ENCODE measurements around the gene KLHDC8B. TPM values are rescaled to one million over a fixed set of nuclear protein-coding genes. Genes with fewer than 3 reads are reported as not detected.

The KLHDC8B gene
- total and polyA plus RNA-seq, 9 of the 15 experiments (the other 6 are each of a cell fraction or from before 2014, with no cell fraction given): 6.9 to 34.8 (median 25.2) TPM

DNA sequence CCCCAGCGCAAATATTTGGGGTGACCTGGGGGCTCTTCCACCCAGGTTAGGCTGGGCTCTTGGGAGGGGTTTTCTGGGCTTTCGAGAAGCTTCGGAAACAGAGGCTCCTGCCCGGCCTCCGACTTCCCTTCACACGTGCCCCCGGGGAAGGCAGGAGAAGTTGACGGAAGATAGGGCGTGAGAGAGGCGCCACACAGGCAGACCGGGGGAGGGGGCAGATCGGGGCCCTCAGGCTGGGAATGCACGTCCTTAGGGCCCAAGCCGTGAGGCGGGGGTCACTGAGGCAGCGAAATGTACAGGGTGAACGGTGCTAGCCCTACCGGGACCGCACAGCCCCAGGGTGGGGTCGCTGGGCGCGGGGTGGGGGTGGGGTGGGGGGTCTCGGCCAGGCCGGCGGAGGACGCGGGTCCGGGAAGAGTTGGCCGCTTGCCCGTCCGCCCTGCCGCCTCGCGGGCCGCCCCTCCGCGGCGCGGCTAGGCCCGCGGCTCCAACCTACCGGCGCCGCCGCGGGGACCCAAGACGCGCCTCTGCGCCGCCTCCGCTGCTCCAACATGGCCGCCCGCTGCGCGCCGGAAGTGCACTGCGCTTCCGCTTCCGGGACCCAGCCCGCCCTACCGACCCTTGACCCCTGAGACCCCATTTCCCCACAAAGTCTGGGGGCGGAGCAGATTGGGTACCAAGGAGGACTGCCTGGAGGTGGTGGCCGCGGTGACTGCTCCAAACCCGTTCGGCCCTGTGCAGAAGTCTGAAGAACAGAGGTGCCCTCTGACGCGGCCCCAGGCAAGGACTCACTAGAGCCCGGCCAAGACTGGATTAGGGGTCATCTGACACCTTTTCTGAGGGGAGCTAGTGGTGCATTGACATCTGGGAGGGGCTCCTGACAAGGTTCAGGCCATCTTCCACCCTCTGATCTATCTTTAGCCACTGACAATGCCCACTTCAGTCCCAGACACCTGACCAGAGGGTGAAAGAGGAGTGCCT, 5.3 kb upstream of the KLHDC8B start, which contains the start of gene CCDC71:
TSS of gene CCDC71 (minus strand) at position 561 of the 981 bp plus-strand sequence. CDS start 2,123 bp downstream, outside the sequence.
- peak; percentile 73 for FAIRE-seq
- in situ Hi-C loops (cut with MboI): loop anchor here (25.0 kb wide), 1 partner anchor 271 kb away; the partner anchor contains the start of gene NICN1
- TF ChIP-seq ETV1 (tag; conservative IDR thresholded peaks at IDR 0.05; ENCODE audit: low read depth): peak; percentile 56
- TF ChIP-seq FOXA3 (CRISPR knock-in tag; conservative IDR thresholded peaks at IDR 0.05 in 1 of 2, IDR thresholded peaks at IDR 0.05 in 1 of 2): peak in 1 of 2 experiments; percentile 52; a peak in 1 of 4 replicates
- 0 out of 2 replicates have a peak, but pooled peaks have one; percentile 36 for TF ChIP-seq ADNP (tag; IDR thresholded peaks at IDR 0.05)
- TF ChIP-seq ZNF311 (CRISPR knock-in tag; IDR thresholded peaks at IDR 0.05): 0 out of 2 replicates have a peak, but pooled peaks have one; percentile 47
- peak; percentile 90 for TF ChIP-seq ELF1 (tag; IDR thresholded peaks at IDR 0.05)
- TF ChIP-seq, protein P1, sequence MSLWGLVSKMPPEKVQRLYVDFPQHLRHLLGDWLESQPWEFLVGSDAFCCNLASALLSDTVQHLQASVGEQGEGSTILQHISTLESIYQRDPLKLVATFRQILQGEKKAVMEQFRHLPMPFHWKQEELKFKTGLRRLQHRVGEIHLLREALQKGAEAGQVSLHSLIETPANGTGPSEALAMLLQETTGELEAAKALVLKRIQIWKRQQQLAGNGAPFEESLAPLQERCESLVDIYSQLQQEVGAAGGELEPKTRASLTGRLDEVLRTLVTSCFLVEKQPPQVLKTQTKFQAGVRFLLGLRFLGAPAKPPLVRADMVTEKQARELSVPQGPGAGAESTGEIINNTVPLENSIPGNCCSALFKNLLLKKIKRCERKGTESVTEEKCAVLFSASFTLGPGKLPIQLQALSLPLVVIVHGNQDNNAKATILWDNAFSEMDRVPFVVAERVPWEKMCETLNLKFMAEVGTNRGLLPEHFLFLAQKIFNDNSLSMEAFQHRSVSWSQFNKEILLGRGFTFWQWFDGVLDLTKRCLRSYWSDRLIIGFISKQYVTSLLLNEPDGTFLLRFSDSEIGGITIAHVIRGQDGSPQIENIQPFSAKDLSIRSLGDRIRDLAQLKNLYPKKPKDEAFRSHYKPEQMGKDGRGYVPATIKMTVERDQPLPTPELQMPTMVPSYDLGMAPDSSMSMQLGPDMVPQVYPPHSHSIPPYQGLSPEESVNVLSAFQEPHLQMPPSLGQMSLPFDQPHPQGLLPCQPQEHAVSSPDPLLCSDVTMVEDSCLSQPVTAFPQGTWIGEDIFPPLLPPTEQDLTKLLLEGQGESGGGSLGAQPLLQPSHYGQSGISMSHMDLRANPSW (CRISPR knock-in tag; IDR thresholded peaks at IDR 0.05): no peak
- TF ChIP-seq NRF1 (conservative IDR thresholded peaks at IDR 0.05 in 1 of 2, IDR thresholded peaks at IDR 0.05 in 1 of 2): peak; percentile 57 to 66
- no peak for TF ChIP-seq ZC3H8 (IDR thresholded peaks at IDR 0.05)
- TF ChIP-seq, protein P2, sequence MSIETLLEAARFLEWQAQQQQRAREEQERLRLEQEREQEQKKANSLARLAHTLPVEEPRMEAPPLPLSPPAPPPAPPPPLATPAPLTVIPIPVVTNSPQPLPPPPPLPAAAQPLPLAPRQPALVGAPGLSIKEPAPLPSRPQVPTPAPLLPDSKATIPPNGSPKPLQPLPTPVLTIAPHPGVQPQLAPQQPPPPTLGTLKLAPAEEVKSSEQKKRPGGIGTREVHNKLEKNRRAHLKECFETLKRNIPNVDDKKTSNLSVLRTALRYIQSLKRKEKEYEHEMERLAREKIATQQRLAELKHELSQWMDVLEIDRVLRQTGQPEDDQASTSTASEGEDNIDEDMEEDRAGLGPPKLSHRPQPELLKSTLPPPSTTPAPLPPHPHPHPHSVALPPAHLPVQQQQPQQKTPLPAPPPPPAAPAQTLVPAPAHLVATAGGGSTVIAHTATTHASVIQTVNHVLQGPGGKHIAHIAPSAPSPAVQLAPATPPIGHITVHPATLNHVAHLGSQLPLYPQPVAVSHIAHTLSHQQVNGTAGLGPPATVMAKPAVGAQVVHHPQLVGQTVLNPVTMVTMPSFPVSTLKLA (conservative IDR thresholded peaks at IDR 0.05): peak; percentile 31 to 63; a peak in 1 of 4 replicates
- TF ChIP-seq, protein P3, sequence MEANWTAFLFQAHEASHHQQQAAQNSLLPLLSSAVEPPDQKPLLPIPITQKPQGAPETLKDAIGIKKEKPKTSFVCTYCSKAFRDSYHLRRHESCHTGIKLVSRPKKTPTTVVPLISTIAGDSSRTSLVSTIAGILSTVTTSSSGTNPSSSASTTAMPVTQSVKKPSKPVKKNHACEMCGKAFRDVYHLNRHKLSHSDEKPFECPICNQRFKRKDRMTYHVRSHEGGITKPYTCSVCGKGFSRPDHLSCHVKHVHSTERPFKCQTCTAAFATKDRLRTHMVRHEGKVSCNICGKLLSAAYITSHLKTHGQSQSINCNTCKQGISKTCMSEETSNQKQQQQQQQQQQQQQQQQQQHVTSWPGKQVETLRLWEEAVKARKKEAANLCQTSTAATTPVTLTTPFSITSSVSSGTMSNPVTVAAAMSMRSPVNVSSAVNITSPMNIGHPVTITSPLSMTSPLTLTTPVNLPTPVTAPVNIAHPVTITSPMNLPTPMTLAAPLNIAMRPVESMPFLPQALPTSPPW (CRISPR knock-in tag; IDR thresholded peaks at IDR 0.05): peak; percentile 55
- no peak for TF ChIP-seq ETS2 (tag; IDR thresholded peaks at IDR 0.05; ENCODE audit: borderline replicate concordance, poor library complexity, severe bottlenecking)
- TF ChIP-seq MTA1 (IDR thresholded peaks at IDR 0.05; ENCODE audit: borderline replicate concordance): 0 out of 2 replicates have a peak, but pooled peaks have one; percentile 55
- 0 out of 2 replicates have a peak, but pooled peaks have one; percentile 40 for TF ChIP-seq ZNF583 (CRISPR knock-in tag; IDR thresholded peaks at IDR 0.05)
- TF ChIP-seq NFRKB (IDR thresholded peaks at IDR 0.05; ENCODE audit: low read depth): peak; percentile 81

More for the DNA sequence above, 5.3 kb upstream of the KLHDC8B start, which contains the start of gene CCDC71:
- H3K36me3 ChIP-seq (ENCODE audit: control insufficient read depth, insufficient read depth, low read length): peaks cover 32% of the 10 kb centered on the region; the same call in 2 of the 3 replicates
- intact Hi-C loops (cut with micrococcal nuclease): loop anchor here (10.0 kb wide), 1 partner anchor 141 kb away; the partner anchor contains the start of genes IMPDH2 and NDUFAF3
- H3K27me3 ChIP-seq (ENCODE audit: control insufficient read depth in 2 of 2, insufficient read depth in 2 of 2, low read length in 2 of 2): no peaks in the 10 kb centered on the region
- POLR2A ChIA-PET: interaction anchor here (0.6 to 0.7 kb wide), 2 partner anchors 21 to 32 kb away, joined by 3 read pairs; no protein-coding TSS in a partner anchor
- peaks cover 26% of the 10 kb centered on the region for H3K79me2 ChIP-seq (ENCODE audit: control insufficient read depth, insufficient read depth, low read length)
- H3K4me1 ChIP-seq (replicated peaks in 1 of 2; ENCODE audit: control insufficient read depth in 2 of 2, insufficient read depth in 2 of 2, low read length in 2 of 2): peaks cover 18 to 34% of the 10 kb centered on the region in 2 experiments; a peak in 4 of 5 replicates
- peak; percentile 87 for ATAC-seq
- CTCF ChIA-PET (ENCODE audit: low intra/inter-chr PET ratio): no interaction called here
- 5% methylated on average over 33 of the region's 69 CpGs for WGBS (ENCODE audit: insufficient coverage, low coverage, missing lambda C conversion rate)
- peak within 1 kb of the TSS; percentile 97 for H2AFZ ChIP-seq (ENCODE audit: low read depth, low read length)
- peaks cover 5% of the 10 kb centered on the region; the same call in 1 of the 2 replicates for H3K9me3 ChIP-seq (replicated peaks; ENCODE audit: control insufficient read depth, insufficient read depth, low read depth, low read length)
- H3K9ac ChIP-seq (ENCODE audit: insufficient read depth in 1 of 2, low read depth in 2 of 2, low read length in 2 of 2): peak within 1 kb of the TSS; percentile 91 to 95
- peak within 1 kb of the TSS; percentile 76 for H3K4me2 ChIP-seq (ENCODE audit: insufficient read depth, low read length)
- BruUV-seq (replicated peaks): no TSS peak
- DNase-seq (ENCODE audit: extremely low read depth in 1 of 4, low spot score in 3 of 4): peak; percentile 81 to 90 (median 85)
- H3K9me1 ChIP-seq (ENCODE audit: control insufficient read depth, insufficient read depth, low read length): no peaks in the 10 kb centered on the region
- H3K27ac ChIP-seq (ENCODE audit: extremely low read depth, low read depth, low read length): peak within 1 kb of the TSS; percentile 82
- H3K4me3 ChIP-seq: peak within 1 kb of the TSS; percentile 82
- H4K20me1 ChIP-seq (replicated peaks; ENCODE audit: control insufficient read depth, insufficient read depth, low read length): no peaks in the 10 kb centered on the region

Data from K562 (cell line).